ENCODE data around the gene FUT9.

GRCh38 chr6:95967594-95967993, 48.2 kb upstream of the FUT9 start:
- TF ChIP-seq EP300 (IDR thresholded peaks at IDR 0.05; ENCODE audit: borderline replicate concordance in 1 of 2, low read depth in 2 of 2, low read length in 2 of 2) (no peak), SAP30 (IDR thresholded peaks at IDR 0.05; ENCODE audit: insufficient read depth, insufficient replicate concordance, low read length) (no peak), YY1 (IDR thresholded peaks at IDR 0.05; ENCODE audit: low read depth, low read length) (no peak)
